ENCODE data around the gene SF1.

DNA sequence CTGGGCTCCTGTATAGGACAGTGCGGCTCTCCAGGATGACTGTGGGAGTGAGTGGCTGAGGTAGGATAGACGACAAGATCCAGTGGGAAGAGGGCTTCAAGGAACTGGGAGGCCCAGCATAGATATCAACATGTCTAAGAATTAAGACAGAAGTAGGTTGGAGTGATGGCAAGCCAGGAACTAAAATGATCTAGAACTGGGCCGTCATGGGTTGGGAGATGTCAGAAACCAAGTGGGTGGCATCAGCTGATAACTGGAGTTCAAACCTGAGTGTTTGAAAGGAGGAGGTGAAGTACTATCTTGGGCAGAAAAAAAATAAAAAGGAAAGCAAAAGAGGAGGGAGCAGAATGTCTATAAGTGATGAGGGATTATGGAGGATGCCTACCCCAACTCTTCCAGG lies 39.1 kb upstream of the SF1 start:
- TF ChIP-seq, protein P1, sequence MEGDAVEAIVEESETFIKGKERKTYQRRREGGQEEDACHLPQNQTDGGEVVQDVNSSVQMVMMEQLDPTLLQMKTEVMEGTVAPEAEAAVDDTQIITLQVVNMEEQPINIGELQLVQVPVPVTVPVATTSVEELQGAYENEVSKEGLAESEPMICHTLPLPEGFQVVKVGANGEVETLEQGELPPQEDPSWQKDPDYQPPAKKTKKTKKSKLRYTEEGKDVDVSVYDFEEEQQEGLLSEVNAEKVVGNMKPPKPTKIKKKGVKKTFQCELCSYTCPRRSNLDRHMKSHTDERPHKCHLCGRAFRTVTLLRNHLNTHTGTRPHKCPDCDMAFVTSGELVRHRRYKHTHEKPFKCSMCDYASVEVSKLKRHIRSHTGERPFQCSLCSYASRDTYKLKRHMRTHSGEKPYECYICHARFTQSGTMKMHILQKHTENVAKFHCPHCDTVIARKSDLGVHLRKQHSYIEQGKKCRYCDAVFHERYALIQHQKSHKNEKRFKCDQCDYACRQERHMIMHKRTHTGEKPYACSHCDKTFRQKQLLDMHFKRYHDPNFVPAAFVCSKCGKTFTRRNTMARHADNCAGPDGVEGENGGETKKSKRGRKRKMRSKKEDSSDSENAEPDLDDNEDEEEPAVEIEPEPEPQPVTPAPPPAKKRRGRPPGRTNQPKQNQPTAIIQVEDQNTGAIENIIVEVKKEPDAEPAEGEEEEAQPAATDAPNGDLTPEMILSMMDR (IDR thresholded peaks at IDR 0.05), result no peak
- TF ChIP-seq ZFX (IDR thresholded peaks at IDR 0.05; ENCODE audit: borderline replicate concordance), result no peak

Data from 22Rv1 (cell line).